OCI-LY1 (cell line): Measurements from ENCODE around the gene COL25A1.

Experiments
- H2AFZ ChIP-seq: fragments of 200-600 bp; sonication (generic), shearing (Covaris generic); 2 replicates; pipeline ENCODE4 v1.6.0; 2014; ENCODE audit warnings: antibody characterized with exemption, mild to moderate bottlenecking, low read length
- H3F3A ChIP-seq: fragments of 200-600 bp; sonication (generic), shearing (Covaris generic); 2 replicates; pipeline ENCODE4 v1.6.0; 2014; ENCODE audit warnings: mild to moderate bottlenecking, antibody characterized with exemption, low read length, moderate library complexity; ENCODE audit not compliant: insufficient read depth
- H3K27ac ChIP-seq: fragments of 200-600 bp; sonication (generic); 2 replicates; pipeline ENCODE4 v1.5.1; 2014; ENCODE audit warnings: low read length, mixed run types, mild to moderate bottlenecking, low read depth; ENCODE audit not compliant: poor library complexity, severe bottlenecking
- H3K27me3 ChIP-seq: fragments of 200-600 bp; sonication (generic); 2 replicates; pipeline ENCODE4 v1.6.0; 2014; ENCODE audit warnings: antibody characterized with exemption, mild to moderate bottlenecking, low read length, moderate library complexity; ENCODE audit not compliant: insufficient read depth
- H3K36me3 ChIP-seq: fragments of 200-600 bp; sonication (generic); 2 replicates; pipeline ENCODE4 v1.6.1; 2014; ENCODE audit warnings: mild to moderate bottlenecking, antibody characterized with exemption, low read length, moderate library complexity, mixed read lengths; ENCODE audit not compliant: insufficient read depth
- H3K4me1 ChIP-seq: fragments of 200-600 bp; sonication (generic); 2 replicates; pipeline ENCODE4 v1.5.1; 2014; ENCODE audit warnings: mild to moderate bottlenecking, low read length, moderate library complexity; ENCODE audit not compliant: insufficient read depth, severe bottlenecking
- H3K4me2 ChIP-seq: fragments of 200-600 bp; sonication (generic), shearing (Covaris generic); 2 replicates; pipeline ENCODE4 v1.6.1; 2014; ENCODE audit warnings: low read length
- H3K4me3 ChIP-seq: fragments of 200-600 bp; sonication (generic); 2 replicates; pipeline ENCODE4 v1.5.1; 2014; ENCODE audit warnings: low read length, low read depth, mild to moderate bottlenecking, mixed read lengths; ENCODE audit not compliant: poor library complexity, severe bottlenecking
- H3K79me2 ChIP-seq: fragments of 200-600 bp; shearing (Covaris generic); 2 replicates; pipeline ENCODE4 v1.6.1; 2016; ENCODE audit warnings: mixed run types, low read length, mixed read lengths; ENCODE audit not compliant: insufficient read depth
- H3K9ac ChIP-seq: fragments of 200-600 bp; sonication (generic), shearing (Covaris generic); 2 replicates; pipeline ENCODE4 v1.6.1; 2014; ENCODE audit warnings: mild to moderate bottlenecking, low read length, mixed read lengths
- H3K9me2 ChIP-seq: fragments of 200-600 bp; sonication (generic), shearing (Covaris generic); 2 replicates; pipeline ENCODE4 v1.6.1; 2014; ENCODE audit warnings: low read depth, mild to moderate bottlenecking, low read length, mixed read lengths
- H3K9me3 ChIP-seq: fragments of 200-600 bp; shearing (Covaris generic); 2 replicates; pipeline ENCODE4 v1.6.1; 2014; ENCODE audit warnings: low read length, mixed read lengths
- H4K20me1 ChIP-seq: fragments of 200-600 bp; sonication (generic), shearing (Covaris generic); 2 replicates; pipeline ENCODE4 v1.6.0; 2016; ENCODE audit warnings: mild to moderate bottlenecking, low read length; ENCODE audit not compliant: insufficient read depth
- CTCF ChIP-seq: fragments of 200-600 bp; sonication (generic), shearing (Covaris generic); IDR thresholded peaks from 2 replicates; pipeline ENCODE4 v1.5.1; 2017; ENCODE audit warnings: mild to moderate bottlenecking, antibody characterized with exemption, low read length, moderate library complexity, mixed read lengths
- EZH2 ChIP-seq: fragments of 200-600 bp; sonication (generic), shearing (Covaris generic); IDR thresholded peaks from 2 replicates; pipeline ENCODE4 v1.8.0; 2017; ENCODE audit warnings: borderline replicate concordance, mixed run types, mild to moderate bottlenecking, antibody characterized with exemption, low read length, moderate library complexity, mixed read lengths

COL25A1 gene

GRCh38 chr4:108838451-108838850, 464.0 kb downstream of the COL25A1 start:
- H3K9me3 ChIP-seq = no peaks in the 10 kb centered on the region

GRCh38 chr4:108834835-108835384, 467.5 kb downstream of the COL25A1 start:
- Histone ChIP-seq H3K4me2 (no peak overlapping the region), H3K36me3 (no peaks in the 10 kb centered on the region), H3K9me2 (no peaks in the 10 kb centered on the region), H3K9ac (no peak overlapping the region), H3K79me2 (no peaks in the 10 kb centered on the region), H3K27me3 (no peaks in the 10 kb centered on the region), H3K9me3 (no peaks in the 10 kb centered on the region), H3K4me1 (no peaks in the 10 kb centered on the region), H4K20me1 (no peaks in the 10 kb centered on the region), H3K27ac (no peak overlapping the region), H3F3A (no peaks in the 10 kb centered on the region), H3K4me3 (no peak overlapping the region), H2AFZ (no peak overlapping the region)
- peak; percentile 49; the same call in 1 of the 2 replicates for TF ChIP-seq CTCF
- no peak for TF ChIP-seq EZH2

More at GRCh38 chr4:108838451-108838850, 464.0 kb downstream of the COL25A1 start:
- no peak overlapping the region for H3K27ac ChIP-seq
- H3K4me3 ChIP-seq = no peak overlapping the region
- no peak overlapping the region for H3K9ac ChIP-seq
- no peaks in the 10 kb centered on the region for H3K4me1 ChIP-seq
- H4K20me1 ChIP-seq = no peaks in the 10 kb centered on the region
- H3K4me2 ChIP-seq = no peak overlapping the region
- no peaks in the 10 kb centered on the region for H3F3A ChIP-seq
- no peaks in the 10 kb centered on the region for H3K27me3 ChIP-seq
- H3K9me2 ChIP-seq = no peaks in the 10 kb centered on the region
- no peaks in the 10 kb centered on the region for H3K79me2 ChIP-seq
- H2AFZ ChIP-seq = no peak overlapping the region
- TF ChIP-seq EZH2 (no peak), CTCF (no peak)
- no peaks in the 10 kb centered on the region for H3K36me3 ChIP-seq

GRCh38 chr4:108834166-108834834, 468.2 kb downstream of the COL25A1 start:
- Histone ChIP-seq H3K9me2 (no peaks in the 10 kb centered on the region), H3F3A (no peaks in the 10 kb centered on the region), H3K27me3 (no peaks in the 10 kb centered on the region), H3K79me2 (no peaks in the 10 kb centered on the region), H3K27ac (no peak overlapping the region), H3K4me3 (no peak overlapping the region), H3K4me2 (no peak overlapping the region), H3K4me1 (no peaks in the 10 kb centered on the region), H3K9ac (no peak overlapping the region), H3K9me3 (no peaks in the 10 kb centered on the region), H4K20me1 (no peaks in the 10 kb centered on the region), H3K36me3 (no peaks in the 10 kb centered on the region), H2AFZ (no peak overlapping the region)
- TF ChIP-seq EZH2 (no peak), CTCF (no peak)
